Measurements from ENCODE around the gene KCNJ12.
"Not testable (repeated sequence)": the region's sequence is repeated elsewhere in the genome, so short reads cannot be mapped to it uniquely, and the experiment has no call there.

The KCNJ12 gene

DNA sequence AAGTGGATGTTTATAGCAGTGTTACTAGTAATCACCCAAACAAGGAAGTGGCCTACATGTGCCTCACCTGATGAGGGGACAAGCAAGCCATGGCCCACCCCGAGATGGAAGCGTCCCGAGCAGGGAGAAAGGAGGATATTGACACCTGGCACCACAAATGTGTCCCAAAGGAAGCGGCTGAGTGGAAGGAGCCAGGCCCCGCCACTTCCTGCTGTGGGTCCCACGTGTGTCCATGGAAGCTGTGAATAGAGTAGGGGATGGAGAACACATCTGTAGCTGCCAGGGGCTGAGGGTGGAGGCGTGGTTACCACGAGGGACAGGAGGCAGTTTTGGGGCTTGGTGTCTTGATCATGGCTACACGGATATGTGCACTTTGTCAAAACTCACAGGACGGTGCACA, 49.2 kb downstream of the KCNJ12 start:
- DNase-seq: no peak

DNA sequence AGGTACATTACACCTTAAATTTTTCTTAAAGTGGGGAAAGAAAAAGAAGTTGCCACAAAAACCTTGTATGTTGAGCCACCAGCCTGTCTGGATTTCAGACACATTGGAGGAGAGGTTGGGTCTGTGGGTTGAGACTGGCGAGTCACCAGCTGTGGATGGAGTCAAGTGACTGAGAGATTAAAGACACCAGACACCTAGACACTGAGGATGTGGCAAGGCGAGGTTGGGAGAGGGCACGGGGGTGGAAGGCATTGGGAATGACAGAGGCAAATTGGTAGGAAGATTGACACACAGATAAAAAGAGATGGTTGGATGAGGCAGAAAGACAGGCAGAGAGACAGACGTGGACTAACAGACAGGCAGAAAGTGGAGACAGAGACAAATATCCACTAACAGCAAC, 49.6 kb downstream of the KCNJ12 start:
- no peak for DNase-seq

- not testable (repeated sequence) for DNase-seq
Observed at GRCh38 chr17:21426246-21426645, 50.1 kb downstream of the KCNJ12 start.

DNA sequence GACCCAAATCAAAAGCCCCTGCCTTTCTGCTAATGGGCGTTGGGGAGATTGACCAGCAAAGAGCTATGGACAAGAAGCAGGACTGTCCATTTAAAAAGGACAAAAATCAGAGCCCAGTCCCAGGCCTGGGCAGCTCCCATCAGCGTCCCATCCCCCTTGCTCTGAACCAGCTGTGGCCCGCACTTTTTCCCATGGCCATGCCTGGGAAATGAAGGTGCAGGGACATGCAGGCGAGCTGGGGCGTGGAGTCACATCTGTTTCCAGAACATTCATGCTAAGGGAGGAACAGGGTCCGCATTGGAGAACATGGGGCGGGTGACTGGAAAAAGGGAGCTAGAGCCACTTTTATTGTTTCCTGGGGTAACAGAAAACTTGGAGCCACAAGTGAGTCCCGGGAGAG, 50.7 kb downstream of the KCNJ12 start:
- DNase-seq: not testable (repeated sequence)

GRCh38 chr17:21427727-21428126, 51.6 kb downstream of the KCNJ12 start:
- not testable (repeated sequence) for DNase-seq

DNA sequence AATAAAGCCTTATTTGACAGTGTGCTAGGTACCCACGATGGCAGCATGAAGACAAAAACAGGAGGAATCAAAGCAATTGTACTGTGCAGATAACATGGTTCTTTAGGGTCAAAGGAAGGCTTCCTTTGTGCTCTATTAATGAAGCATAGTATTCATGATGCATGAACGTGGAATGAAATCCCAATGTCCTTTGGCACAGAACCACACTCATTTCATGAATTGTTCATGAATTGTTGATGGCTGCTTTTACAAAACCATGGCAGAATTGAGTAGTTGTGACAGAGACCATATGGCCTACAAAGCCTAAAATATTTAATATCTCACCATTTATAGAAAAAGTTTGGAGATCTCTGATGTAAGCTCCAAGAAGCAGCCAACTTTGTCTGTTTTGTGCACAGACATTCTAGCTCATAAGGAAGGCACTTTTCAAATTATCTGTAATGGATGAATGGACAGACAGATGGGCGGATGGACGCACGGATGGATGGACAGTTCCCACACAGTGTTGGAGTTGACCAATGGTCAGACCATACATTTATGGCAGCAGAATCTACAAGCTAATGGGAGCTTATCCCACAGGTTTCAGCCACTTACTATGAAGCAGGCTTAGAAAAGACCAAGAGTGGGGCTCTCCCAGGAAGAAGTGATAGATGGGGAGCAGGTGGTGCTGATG, 52.7 kb downstream of the KCNJ12 start:
- DNase-seq: not testable (repeated sequence)

- DNase-seq: not testable (repeated sequence)
Observed at GRCh38 chr17:21429921-21430628, 53.9 kb downstream of the KCNJ12 start.

GRCh38 chr17:21433971-21434370, 57.8 kb downstream of the KCNJ12 start:
- DNase-seq: not testable (repeated sequence)

DNA sequence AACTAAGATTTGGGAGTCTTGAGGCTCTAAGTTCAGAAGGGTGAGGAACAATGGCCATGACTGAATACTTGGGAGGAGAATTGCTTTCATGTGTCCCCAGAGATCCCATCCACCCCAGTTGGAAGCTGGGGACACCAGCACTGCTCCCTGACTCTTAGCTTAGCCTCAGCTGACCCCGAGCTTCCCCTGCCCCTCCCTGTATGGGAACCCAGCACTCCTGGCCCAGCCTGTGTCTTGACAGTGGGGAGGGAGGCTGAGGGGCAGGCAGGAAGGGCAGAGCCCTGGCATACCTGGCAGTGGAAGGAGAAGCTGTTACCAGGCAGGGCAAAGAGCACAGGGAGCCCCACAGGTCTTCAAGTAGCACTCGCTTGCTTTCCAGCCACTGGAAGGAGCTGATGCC, 58.8 kb downstream of the KCNJ12 start:
- not testable (repeated sequence) for DNase-seq

DNA sequence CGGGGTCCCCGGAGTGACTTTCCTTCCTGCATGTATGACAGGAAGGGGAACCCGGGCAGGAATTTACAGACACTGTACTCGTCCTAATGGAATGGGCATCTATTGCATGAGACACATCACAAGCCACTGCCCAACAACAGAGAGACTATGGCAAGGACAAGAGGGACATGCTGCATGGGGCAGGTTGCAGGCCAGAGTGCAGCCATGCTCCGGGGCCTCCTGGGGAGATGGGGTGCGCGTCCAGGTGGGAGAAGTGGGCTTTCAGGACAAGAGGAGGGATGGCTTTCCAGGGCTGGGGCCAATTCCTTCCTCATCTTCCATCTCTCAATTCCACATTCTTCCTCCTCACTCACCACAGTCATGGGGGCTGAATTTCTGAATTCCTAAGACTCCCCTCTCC, 60.3 kb downstream of the KCNJ12 start:
- DNase-seq: not testable (repeated sequence)

DNA sequence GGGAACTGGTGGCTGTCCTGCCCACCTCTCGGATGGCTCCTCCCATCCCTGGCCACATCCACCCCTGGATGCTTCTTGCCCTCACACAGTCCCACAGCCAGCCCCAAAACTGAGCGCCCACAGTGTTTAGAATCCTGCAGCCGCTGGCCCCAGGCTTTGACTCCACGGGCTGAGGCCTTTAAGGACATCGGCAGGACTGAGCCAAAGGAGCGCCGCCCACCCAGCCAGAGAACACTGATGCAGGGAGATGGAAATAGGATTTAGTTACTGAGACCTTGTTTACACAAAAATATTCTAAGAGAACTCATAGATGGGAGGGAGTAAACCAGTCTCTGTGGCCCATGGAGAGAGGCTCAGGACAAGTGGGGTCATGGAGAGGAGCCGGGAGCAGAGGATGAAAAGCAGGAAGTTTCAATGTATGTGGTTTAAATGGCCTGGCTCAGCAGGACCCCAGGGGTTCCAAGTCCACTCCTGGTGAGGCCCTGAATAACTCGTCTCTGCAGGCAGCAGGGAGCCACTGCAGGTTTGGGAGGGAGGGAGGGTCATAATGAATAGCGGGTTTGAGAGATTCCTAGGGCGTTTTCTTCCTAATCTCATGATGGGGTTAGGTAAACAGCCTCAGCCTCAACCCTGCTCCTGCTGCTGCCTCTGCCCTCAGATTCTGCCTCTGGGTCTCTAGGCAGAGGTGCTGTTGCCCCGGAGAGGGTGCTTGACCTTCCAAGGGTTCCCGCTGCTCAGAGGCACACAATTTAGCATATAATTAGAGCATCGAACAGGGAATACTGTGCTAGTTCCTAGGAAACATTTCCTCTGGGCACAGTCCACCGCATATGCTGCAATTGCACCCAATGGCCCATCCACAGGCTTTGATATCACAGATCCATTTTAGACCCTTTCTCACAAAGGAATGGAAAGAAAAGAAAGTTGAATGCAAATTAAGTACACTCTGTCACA, 61.0 kb downstream of the KCNJ12 start:
- not testable (repeated sequence) for DNase-seq

GRCh38 chr17:21438316-21439014, 62.3 kb downstream of the KCNJ12 start:
- not testable (repeated sequence) for DNase-seq

- not testable (repeated sequence) for DNase-seq
Observed at GRCh38 chr17:21439015-21439336, 62.8 kb downstream of the KCNJ12 start.

GRCh38 chr17:21445091-21445650, 69.0 kb downstream of the KCNJ12 start:
- no peak for DNase-seq

- not testable (repeated sequence) for DNase-seq
Observed at GRCh38 chr17:21447552-21447951, 71.4 kb downstream of the KCNJ12 start.

DNA sequence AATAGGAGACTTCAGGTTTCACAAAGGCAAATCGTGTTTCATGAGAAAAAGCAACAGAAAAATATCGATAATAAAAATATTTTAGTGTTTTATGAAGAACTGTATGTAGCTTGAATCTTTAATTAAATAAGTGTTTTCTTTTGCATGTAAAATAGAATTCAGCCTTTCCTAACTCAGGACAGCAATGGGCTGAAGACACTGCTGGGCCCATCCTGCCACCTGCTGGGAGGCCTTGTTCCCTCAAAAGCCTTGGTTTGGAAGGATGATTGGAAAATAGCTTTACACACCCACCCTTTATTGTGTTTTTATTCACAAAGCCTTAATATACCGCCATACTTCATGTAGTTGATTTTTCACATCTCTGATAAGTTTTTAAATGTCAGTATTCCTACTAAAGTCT, 73.7 kb downstream of the KCNJ12 start:
- not testable (repeated sequence) for DNase-seq

- no peak for DNase-seq
Observed at GRCh38 chr17:21451975-21452374, 75.8 kb downstream of the KCNJ12 start.

- no peak for DNase-seq
Observed at GRCh38 chr17:21452377-21453143, 76.4 kb downstream of the KCNJ12 start.

DNA sequence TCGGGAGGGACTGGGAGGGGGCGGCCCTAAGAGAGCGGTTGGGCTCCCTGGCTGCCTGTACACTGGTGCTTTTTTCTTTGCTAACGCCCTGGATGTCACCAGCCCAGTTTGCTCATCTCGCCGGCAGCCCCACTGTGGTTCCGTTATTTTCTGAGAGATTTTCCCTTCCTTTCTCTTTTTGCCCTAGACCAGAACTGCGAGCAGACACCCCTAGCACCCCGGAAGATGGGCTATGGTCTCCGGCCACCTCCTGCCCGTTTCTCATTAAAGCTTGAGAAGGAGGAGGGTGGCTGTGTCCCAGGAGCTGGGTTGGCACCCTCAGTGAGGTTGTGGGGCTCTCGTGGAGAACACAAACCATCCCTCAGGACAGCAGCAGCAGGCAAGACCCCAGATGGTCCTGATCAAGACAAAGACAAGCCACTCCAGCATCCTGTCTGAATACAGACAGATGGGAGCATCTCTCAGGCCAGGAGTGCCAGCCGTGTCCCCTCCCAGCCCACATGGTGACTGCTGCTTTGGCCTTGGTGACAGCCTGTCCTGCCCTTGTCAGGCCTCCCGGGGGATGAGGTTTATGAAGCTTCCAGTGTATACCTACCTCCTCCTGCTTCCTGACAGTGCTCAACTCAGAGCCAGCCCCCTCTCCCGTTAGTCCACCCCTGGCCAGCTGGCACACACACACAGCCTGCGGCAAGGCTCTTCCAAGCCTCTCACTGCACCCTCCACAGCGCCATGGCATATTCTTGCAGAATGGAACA, 77.2 kb downstream of the KCNJ12 start:
- no peak for DNase-seq

DNA sequence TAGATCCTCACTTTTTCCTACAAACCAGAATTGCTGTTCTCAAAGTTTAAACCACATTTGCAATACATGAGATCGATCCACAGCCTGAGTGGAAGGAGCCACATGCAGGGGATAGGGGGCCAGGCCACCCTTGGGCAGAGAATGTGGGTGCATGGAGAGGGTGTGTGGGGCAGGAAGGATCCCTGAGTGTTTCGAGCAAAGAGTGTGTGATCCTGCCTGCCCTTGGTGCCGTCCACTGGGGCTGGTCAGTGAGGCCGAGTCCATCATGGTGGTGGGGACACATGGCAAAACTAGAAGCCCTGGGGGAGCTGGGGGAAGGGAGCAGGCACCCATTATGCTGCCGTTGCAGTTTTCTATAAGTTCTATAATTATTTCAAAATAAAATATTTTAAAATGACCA, 77.8 kb downstream of the KCNJ12 start:
- DNase-seq: not testable (repeated sequence)

DNA sequence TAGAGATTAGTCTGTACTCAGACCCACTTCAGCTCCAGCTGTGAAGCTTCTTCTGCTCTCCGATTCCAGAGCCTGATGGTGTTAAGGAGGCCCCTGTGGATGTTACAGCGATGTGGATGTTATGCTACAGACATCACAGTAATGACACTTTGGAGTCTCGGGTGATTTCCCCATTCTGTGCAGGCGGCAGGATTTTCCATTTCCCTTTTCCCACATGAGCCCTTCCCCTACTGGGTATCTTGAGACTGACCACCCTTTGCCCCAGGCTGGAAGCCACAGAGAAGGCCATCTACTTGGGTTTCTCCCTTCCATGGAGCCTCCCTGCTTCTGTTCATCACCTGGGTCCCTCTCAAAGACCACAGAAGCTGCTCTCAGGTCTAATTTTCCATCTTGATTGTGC, 78.3 kb downstream of the KCNJ12 start:
- no peak for DNase-seq
